ENCODE measurements around the gene ZNF487. TPM values are rescaled to one million over a fixed set of nuclear protein-coding genes. Genes with fewer than 3 reads are reported as not detected.
A peak's percentile ranks its signal among the peaks of the same experiment; 100 is the strongest.

Gene ZNF487
- total and polyA plus RNA-seq, 2 of the 13 experiments (the other 11 are each of a cell fraction or from before 2014, with no cell fraction given): 7.4 to 8.8 TPM

DNA sequence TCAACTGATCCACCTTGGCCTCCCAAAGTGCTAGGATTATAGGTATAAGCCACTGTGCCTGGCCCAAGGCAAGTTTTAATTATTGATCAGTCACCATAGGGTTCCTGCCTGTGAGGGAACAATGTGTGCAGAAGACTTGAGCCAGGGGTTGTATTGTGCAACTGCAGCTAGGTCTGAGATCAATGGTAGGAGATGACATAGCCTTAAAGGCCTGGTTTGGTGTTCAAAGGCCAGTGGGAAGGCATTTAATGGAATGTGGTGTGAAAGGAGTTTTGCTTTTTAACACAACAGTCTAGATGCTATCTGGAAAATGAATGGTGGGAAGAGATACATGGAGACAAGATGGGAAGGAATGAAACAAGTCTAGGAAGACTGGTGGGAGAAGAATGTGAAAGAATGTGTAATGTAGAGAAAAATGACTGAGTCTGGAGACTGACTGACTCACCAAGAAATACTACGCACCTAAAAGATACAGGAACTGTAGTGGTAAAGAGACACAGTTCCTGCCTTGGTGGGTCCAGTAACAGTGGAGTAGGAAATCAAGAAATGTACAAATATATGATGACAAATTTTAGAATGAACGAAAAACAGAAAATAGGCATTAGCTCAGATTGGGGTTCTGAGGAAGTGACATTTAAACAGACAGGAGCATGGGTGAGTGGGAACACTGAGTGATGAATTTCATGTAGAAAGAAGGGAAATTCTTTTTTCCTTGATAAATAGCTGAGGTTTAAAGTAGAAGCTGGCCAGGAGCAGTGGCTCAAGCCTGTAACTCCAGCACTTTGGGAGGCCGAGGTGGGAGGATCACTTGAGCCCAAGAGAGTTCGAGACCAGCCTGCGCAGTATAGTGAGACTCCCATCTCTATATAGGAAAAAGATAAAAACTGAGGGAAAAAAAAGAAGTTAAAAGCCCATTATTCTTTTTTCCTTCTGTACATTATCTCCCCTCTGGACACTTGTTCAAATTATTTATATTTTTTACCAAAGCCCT is 37.3 kb upstream of the ZNF487 start (continued):
- TF ChIP-seq, protein P1, sequence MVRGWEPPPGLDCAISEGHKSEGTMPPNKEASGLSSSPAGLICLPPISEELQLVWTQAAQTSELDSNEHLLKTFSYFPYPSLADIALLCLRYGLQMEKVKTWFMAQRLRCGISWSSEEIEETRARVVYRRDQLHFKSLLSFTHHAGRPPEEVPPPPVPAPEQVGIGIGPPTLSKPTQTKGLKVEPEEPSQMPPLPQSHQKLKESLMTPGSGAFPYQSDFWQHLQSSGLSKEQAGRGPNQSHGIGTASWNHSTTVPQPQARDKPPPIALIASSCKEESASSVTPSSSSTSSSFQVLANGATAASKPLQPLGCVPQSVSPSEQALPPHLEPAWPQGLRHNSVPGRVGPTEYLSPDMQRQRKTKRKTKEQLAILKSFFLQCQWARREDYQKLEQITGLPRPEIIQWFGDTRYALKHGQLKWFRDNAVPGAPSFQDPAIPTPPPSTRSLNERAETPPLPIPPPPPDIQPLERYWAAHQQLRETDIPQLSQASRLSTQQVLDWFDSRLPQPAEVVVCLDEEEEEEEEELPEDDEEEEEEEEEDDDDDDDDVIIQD (CRISPR knock-in tag; IDR thresholded peaks at IDR 0.05; ENCODE audit: low read depth): 0 out of 2 replicates have a peak, but pooled peaks have one; percentile 11
- TF ChIP-seq, protein P2, sequence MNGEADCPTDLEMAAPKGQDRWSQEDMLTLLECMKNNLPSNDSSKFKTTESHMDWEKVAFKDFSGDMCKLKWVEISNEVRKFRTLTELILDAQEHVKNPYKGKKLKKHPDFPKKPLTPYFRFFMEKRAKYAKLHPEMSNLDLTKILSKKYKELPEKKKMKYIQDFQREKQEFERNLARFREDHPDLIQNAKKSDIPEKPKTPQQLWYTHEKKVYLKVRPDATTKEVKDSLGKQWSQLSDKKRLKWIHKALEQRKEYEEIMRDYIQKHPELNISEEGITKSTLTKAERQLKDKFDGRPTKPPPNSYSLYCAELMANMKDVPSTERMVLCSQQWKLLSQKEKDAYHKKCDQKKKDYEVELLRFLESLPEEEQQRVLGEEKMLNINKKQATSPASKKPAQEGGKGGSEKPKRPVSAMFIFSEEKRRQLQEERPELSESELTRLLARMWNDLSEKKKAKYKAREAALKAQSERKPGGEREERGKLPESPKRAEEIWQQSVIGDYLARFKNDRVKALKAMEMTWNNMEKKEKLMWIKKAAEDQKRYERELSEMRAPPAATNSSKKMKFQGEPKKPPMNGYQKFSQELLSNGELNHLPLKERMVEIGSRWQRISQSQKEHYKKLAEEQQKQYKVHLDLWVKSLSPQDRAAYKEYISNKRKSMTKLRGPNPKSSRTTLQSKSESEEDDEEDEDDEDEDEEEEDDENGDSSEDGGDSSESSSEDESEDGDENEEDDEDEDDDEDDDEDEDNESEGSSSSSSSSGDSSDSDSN (CRISPR knock-in tag; IDR thresholded peaks at IDR 0.05): peak; percentile 43; the same call in 1 of the 2 replicates
- TF ChIP-seq MIXL1 (CRISPR knock-in tag; IDR thresholded peaks at IDR 0.05) (peak; percentile 50; the same call in 1 of the 2 replicates), SSRP1 (CRISPR knock-in tag; IDR thresholded peaks at IDR 0.05) (0 out of 2 replicates have a peak, but pooled peaks have one; percentile 34), BRCA1 (CRISPR knock-in tag; IDR thresholded peaks at IDR 0.05) (no peak), ELF1 (CRISPR knock-in tag; IDR thresholded peaks at IDR 0.05) (0 out of 2 replicates have a peak, but pooled peaks have one; percentile 10), PHF21A (CRISPR knock-in tag; IDR thresholded peaks at IDR 0.05) (0 out of 2 replicates have a peak, but pooled peaks have one; percentile 41), FOXP1 (IDR thresholded peaks at IDR 0.05) (no peak), FOXP1 (CRISPR knock-in tag; IDR thresholded peaks at IDR 0.05) (peak; percentile 44; the same call in 1 of the 2 replicates), HMG20A (CRISPR knock-in tag; IDR thresholded peaks at IDR 0.05; ENCODE audit: borderline replicate concordance) (peak; percentile 44; the same call in 1 of the 2 replicates), ZNF790 (CRISPR knock-in tag; IDR thresholded peaks at IDR 0.05; ENCODE audit: borderline replicate concordance) (no peak), GZF1 (CRISPR knock-in tag; IDR thresholded peaks at IDR 0.05) (no peak), KAT8 (CRISPR knock-in tag; IDR thresholded peaks at IDR 0.05) (no peak), LCORL (IDR thresholded peaks at IDR 0.05) (no peak), LCORL (CRISPR knock-in tag; IDR thresholded peaks at IDR 0.05) (peak; percentile 55)
- TF ChIP-seq, protein P3, sequence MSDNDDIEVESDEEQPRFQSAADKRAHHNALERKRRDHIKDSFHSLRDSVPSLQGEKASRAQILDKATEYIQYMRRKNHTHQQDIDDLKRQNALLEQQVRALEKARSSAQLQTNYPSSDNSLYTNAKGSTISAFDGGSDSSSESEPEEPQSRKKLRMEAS (IDR thresholded peaks at IDR 0.05): peak; percentile 31; the same call in 1 of the 2 replicates
- TF ChIP-seq, protein P4, sequence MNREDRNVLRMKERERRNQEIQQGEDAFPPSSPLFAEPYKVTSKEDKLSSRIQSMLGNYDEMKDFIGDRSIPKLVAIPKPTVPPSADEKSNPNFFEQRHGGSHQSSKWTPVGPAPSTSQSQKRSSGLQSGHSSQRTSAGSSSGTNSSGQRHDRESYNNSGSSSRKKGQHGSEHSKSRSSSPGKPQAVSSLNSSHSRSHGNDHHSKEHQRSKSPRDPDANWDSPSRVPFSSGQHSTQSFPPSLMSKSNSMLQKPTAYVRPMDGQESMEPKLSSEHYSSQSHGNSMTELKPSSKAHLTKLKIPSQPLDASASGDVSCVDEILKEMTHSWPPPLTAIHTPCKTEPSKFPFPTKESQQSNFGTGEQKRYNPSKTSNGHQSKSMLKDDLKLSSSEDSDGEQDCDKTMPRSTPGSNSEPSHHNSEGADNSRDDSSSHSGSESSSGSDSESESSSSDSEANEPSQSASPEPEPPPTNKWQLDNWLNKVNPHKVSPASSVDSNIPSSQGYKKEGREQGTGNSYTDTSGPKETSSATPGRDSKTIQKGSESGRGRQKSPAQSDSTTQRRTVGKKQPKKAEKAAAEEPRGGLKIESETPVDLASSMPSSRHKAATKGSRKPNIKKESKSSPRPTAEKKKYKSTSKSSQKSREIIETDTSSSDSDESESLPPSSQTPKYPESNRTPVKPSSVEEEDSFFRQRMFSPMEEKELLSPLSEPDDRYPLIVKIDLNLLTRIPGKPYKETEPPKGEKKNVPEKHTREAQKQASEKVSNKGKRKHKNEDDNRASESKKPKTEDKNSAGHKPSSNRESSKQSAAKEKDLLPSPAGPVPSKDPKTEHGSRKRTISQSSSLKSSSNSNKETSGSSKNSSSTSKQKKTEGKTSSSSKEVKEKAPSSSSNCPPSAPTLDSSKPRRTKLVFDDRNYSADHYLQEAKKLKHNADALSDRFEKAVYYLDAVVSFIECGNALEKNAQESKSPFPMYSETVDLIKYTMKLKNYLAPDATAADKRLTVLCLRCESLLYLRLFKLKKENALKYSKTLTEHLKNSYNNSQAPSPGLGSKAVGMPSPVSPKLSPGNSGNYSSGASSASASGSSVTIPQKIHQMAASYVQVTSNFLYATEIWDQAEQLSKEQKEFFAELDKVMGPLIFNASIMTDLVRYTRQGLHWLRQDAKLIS (CRISPR knock-in tag; IDR thresholded peaks at IDR 0.05): peak; percentile 76; the same call in 1 of the 2 replicates
- TF ChIP-seq, protein P5, sequence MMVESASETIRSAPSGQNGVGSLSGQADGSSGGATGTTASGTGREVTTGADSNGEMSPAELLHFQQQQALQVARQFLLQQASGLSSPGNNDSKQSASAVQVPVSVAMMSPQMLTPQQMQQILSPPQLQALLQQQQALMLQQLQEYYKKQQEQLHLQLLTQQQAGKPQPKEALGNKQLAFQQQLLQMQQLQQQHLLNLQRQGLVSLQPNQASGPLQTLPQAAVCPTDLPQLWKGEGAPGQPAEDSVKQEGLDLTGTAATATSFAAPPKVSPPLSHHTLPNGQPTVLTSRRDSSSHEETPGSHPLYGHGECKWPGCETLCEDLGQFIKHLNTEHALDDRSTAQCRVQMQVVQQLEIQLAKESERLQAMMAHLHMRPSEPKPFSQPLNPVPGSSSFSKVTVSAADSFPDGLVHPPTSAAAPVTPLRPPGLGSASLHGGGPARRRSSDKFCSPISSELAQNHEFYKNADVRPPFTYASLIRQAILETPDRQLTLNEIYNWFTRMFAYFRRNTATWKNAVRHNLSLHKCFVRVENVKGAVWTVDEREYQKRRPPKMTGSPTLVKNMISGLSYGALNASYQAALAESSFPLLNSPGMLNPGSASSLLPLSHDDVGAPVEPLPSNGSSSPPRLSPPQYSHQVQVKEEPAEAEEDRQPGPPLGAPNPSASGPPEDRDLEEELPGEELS (CRISPR knock-in tag; IDR thresholded peaks at IDR 0.05): peak; percentile 57; the same call in 1 of the 2 replicates

Measured in HepG2 (cell line).